Lower leg skin (tissue), 4 donors: ENCODE data around the gene GPR180. TPM values are rescaled to one million over a fixed set of nuclear protein-coding genes. Genes with fewer than 3 reads are reported as not detected.

Experiments used
- DNase-seq, 2 donors: peaks; one replicate each; pipeline ENCODE4 v3.0.0-alpha.2; 2019; ENCODE audit warnings: low spot score in 2 of 2
- H3K4me3 ChIP-seq: fragments of 200-600 bp; sonication (generic); 2 replicates; pipeline ENCODE4 v1.5.1; 2017; ENCODE audit warnings: mild to moderate bottlenecking, low read depth; ENCODE audit not compliant: poor library complexity, severe bottlenecking
- POLR2A ChIP-seq, 2 donors: fragments of 450-650 bp; IDR thresholded peaks; one replicate each; pipeline ENCODE4 v1.6.1; 2016 to 2017; ENCODE audit warnings: antibody characterized with exemption in 2 of 2, mild to moderate bottlenecking in 1 of 2, moderate library complexity in 1 of 2
- WGBS, 2 donors: methylation state at CpG; one replicate each; pipeline ENCODE4 v1.1.5; 2018; 5-methylcytosine and 5-hydroxymethylcytosine counted together
- intact Hi-C: fragments of 100-400 bp; cut with DNase I; formaldehyde crosslinking; loops from one replicate; pipeline ENCODE4 v1.15.0; 2023; ENCODE audit warnings: low total_unique reads
- total RNA-seq, 4 donors: library from RNA; depleted of rRNA; stranded (reverse); fragments of >200 nt; gene quantifications; one replicate each; pipeline ENCODE4 v1.1.0, GENCODE V29; 2016
- TF ChIP-seq, protein P1 (sequence below), 3 donors: fragments of 450-650 bp; IDR thresholded peaks; one replicate each; pipeline ENCODE4 v1.5.1; 2016; ENCODE audit warnings: antibody characterized with exemption in 3 of 3, mild to moderate bottlenecking in 3 of 3, moderate library complexity in 2 of 3

Gene GPR180
- total RNA-seq, 4 donors from 2014 or later: 1.8 to 2.5 (median 2.2) TPM

DNA sequence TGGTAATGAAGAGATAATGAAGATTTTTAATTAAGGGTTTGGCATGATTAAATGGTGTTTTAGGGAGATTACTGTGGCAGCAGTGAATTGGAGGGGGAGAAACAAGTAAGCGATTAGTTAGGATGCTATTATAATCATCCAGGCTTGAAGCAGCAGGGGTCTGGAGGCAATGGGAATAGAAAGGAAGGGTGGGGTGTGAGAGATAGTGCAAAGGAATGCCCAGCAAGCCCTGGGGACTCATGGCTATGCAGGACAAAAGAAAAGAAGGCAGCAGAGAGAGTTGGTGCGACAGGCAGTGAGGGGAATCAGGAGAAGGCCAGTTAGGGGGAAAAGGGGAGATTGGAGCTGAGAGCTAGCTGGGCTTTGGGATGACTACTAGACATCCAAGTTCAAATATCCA is 76.1 kb downstream of the GPR180 start:
- DNase-seq: no peak
- WGBS, 2 donors: 81 to 85% methylated on average over 2 of the region's 2 CpGs
- intact Hi-C loops: no loop called here
- TF ChIP-seq, protein P1, sequence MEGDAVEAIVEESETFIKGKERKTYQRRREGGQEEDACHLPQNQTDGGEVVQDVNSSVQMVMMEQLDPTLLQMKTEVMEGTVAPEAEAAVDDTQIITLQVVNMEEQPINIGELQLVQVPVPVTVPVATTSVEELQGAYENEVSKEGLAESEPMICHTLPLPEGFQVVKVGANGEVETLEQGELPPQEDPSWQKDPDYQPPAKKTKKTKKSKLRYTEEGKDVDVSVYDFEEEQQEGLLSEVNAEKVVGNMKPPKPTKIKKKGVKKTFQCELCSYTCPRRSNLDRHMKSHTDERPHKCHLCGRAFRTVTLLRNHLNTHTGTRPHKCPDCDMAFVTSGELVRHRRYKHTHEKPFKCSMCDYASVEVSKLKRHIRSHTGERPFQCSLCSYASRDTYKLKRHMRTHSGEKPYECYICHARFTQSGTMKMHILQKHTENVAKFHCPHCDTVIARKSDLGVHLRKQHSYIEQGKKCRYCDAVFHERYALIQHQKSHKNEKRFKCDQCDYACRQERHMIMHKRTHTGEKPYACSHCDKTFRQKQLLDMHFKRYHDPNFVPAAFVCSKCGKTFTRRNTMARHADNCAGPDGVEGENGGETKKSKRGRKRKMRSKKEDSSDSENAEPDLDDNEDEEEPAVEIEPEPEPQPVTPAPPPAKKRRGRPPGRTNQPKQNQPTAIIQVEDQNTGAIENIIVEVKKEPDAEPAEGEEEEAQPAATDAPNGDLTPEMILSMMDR (IDR thresholded peaks at IDR 0.05): no peak
- no peak overlapping the region for H3K4me3 ChIP-seq

DNA sequence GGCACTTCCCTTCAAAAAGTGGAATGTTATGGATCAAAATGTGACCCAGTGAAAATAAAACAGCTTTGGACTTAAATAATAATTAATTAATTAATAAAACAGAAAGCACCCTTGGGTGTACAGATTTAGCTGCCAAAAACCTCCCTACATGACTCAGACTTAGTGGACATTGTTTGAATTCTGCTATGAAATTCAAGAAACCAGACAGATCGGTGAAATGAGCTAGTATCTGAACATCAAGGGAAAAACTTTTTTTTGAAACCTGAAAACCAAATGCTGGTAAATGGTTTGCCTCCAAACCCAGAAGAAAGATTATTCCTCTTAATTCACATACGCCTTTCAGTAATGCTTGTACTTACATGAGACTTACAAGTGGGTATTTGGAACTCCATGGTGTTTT is 77.2 kb downstream of the GPR180 start:
- TF ChIP-seq, protein P1 (IDR thresholded peaks at IDR 0.05): no peak
- no peak for TF ChIP-seq POLR2A (IDR thresholded peaks at IDR 0.05)
- no peak for DNase-seq
- WGBS, 2 donors: 86 to 87% methylated on average over 2 of the region's 2 CpGs
- no peak overlapping the region for H3K4me3 ChIP-seq
- intact Hi-C loops: no loop called here

DNA sequence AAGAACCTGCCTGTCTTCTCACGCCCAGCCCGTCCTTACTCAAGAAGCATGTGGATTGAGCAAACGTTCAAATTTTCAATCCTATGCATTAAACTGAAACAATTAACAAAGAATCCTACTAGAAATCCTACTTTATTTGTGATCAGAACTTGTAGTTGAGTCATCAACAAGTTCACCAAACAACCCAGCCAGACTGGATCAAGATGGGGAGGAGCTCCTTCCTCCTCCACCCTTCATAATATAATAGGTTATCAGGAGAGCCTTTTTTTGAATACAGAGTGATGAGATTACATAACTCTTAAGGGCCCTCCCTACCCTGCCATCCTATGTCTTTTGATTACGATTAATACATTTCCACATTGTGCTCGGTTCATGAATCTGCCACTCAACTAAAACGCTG is 78.0 kb downstream of the GPR180 start:
- intact Hi-C loops: no loop called here
- no peak overlapping the region for H3K4me3 ChIP-seq
- DNase-seq: no peak
- TF ChIP-seq, protein P1 (IDR thresholded peaks at IDR 0.05): no peak
- TF ChIP-seq POLR2A (IDR thresholded peaks at IDR 0.05): no peak
- 54 to 62% methylated on average over 6 of the region's 6 CpGs for WGBS, 2 donors

DNA sequence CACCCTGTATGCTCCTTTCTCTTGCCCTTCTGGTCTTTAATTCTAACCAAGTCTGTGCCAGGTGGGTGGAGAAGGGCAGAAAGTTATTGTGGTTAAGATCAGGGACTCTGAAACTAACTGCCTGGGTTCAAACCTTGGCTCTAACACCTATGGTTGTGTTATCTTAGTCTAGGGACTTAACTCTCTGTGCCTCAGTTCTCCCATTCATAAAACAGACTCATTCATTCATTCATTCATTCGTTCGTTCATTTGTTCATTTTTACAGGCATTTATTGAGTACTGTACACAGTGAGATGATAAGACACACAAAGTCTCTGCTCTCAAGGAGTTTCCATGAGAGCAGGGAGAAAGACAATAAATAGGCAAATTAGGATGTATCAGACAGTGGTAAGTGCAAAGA is 80.6 kb downstream of the GPR180 start:
- WGBS, 2 donors: 83 to 85% methylated on average over 2 of the region's 2 CpGs
- no peak for TF ChIP-seq POLR2A (IDR thresholded peaks at IDR 0.05)
- TF ChIP-seq, protein P1 (IDR thresholded peaks at IDR 0.05): no peak
- no peak for DNase-seq
- no peak overlapping the region for H3K4me3 ChIP-seq
- intact Hi-C loops: no loop called here

DNA sequence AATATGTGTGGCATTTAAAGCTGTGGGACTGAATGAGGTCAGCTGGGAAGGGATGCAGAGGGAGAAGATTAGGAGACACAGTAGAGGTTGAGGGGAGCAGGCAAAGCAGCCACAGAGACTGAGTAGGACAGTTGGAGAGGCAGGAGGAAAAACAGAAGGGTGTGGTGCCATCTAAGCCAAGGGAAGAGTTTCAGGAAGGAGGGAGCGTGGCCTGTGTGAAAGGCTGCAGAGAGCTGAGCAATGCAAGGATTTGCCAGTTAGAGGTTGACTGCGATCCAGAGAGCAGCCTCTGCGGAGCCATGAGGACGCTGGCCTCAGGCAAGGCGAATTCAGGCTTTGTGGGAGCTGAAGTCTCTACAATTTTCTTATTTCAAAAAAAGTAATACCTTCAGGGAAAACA is 81.8 kb downstream of the GPR180 start:
- no peak overlapping the region for H3K4me3 ChIP-seq
- intact Hi-C loops: no loop called here
- no peak for TF ChIP-seq POLR2A (IDR thresholded peaks at IDR 0.05)
- TF ChIP-seq, protein P1 (IDR thresholded peaks at IDR 0.05): no peak
- DNase-seq: no peak
- WGBS, 2 donors: 37 to 39% methylated on average over 5 of the region's 5 CpGs

Other genes starting within 250 kb of the GPR180 start
- 10 to 100 TPM; 24.9 to 51.4 (median 35.6) TPM for gene DCT, start 122.2 kb upstream of the GPR180 start, total RNA-seq
- gene TGDS, start 5.7 kb upstream of the GPR180 start, total RNA-seq: 10 to 100 TPM in 2 of 4 donors, 1 to 10 TPM in 2; 5.8 to 19.6 (median 8.8) TPM
- gene SOX21, start 110.7 kb downstream of the GPR180 start, total RNA-seq: 10 to 100 TPM; 20.5 to 28.0 (median 26.8) TPM